GM19099 (cell line): ENCODE results near the gene EZH2.

Experiments used
- POLR2A ChIP-seq: IDR thresholded peaks from 3 replicates; pipeline ENCODE4 v1.6.1; 2011; ENCODE audit warnings: low read depth; ENCODE audit not compliant: insufficient read length; ENCODE audit errors: extremely low read depth

EZH2 gene

DNA sequence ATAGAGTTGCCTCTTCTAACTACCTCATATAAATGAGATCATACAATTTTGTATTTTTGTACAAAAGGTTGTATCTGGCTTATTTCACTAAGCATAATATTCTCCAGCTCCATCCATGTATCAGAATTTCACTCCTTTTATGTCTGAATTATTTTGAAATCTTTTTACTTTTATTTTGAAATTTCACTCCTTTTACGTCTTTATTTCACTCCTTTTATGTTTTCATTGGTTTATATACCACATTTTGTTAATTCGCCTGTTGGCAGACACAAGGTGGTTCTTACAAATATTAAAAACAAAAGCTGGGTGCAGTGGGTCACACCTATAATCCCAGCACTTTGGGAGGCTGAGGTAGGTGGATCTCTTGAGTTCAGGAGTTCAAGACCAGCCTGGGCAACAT is 5.8 kb downstream of the EZH2 start:
- TF ChIP-seq POLR2A, result no peak

DNA sequence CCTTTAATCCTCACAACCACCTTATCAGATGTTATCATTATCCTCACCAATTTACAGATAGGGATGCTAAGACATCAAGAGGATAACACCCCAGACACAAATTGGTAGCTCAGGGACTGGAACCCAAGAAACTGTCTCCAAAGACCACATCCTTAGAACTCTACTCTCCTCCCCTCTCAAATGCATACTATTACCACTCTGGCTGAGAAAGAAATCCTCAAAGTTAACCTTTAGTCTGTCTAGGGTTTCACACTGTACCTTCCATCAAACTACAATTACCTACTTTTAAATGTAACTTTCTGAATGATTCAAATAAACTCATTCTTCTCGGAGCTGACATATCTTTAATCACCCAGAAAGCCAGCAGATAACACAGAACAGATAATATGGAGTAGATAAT is 6.6 kb downstream of the EZH2 start:
- no peak for TF ChIP-seq POLR2A

DNA sequence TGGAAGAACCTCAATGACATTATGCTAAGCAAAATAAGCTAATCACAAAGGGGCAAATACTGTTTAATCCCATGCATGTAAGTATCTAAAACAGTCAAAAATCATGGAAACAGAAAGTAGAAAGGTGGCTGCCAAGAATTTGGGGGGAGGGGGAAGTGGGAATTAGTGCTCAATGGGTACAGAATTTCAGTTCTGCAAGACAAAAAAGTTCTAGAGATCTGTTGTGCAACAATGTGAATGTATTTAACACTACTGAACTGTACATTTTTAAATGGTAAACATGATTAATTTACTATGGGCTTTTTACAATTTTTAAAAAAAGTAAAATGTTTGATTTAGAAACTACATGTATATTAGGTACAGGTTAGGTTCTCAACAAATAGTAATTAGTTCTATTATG is 11.9 kb downstream of the EZH2 start:
- TF ChIP-seq POLR2A, result no peak

DNA sequence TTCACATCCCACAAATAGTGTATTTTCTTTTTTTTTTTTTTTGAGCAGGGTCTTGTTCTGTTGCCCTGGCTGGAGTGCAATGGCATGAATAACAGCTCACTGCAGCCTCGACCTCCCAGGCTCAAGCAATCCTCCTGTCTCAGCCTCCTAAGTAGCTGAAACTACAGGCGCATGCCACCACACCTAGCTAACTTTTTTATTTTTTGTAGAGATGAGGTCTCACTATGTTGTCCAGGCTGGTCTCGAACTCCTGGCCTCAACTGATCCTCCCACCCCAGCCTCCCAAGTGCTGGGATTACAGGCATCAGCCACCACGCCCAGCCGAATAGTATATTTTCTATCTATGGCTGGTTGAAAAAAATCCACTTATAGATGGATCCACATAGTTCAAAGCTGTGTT is 12.5 kb downstream of the EZH2 start:
- no peak for TF ChIP-seq POLR2A

DNA sequence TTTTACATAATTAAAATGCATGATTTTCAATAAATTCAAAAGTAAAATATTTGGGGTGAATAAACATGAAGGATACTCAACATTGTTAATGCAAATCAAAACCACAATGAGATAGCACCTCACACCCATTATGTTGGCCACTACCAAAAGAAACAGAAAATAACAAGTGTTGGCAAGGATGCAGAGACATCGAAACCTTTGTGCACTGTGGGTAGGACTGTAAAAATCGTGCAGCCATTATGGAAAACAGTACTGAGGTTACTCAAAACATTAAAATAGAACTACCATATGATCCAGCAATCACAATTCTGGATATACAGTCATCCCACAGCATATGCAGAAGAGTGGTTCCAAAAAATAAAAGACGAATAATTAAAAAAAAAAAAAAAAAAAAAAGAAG is 13.1 kb downstream of the EZH2 start:
- TF ChIP-seq POLR2A, result no peak

DNA sequence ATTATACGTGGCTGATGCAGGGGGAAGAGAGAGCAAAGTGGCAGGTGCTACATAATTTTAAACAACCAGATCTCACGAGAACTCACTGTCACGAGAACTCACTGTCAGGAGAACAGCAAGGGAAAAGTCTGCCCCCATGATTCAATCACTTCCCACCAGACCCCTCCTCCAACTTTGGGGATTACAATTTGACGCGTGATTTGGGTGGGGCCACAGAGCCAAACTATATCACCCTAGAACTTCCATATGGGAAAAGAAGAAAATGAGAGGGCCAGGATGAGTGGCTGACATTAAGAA is 15.8 kb downstream of the EZH2 start:
- no peak for TF ChIP-seq POLR2A

DNA sequence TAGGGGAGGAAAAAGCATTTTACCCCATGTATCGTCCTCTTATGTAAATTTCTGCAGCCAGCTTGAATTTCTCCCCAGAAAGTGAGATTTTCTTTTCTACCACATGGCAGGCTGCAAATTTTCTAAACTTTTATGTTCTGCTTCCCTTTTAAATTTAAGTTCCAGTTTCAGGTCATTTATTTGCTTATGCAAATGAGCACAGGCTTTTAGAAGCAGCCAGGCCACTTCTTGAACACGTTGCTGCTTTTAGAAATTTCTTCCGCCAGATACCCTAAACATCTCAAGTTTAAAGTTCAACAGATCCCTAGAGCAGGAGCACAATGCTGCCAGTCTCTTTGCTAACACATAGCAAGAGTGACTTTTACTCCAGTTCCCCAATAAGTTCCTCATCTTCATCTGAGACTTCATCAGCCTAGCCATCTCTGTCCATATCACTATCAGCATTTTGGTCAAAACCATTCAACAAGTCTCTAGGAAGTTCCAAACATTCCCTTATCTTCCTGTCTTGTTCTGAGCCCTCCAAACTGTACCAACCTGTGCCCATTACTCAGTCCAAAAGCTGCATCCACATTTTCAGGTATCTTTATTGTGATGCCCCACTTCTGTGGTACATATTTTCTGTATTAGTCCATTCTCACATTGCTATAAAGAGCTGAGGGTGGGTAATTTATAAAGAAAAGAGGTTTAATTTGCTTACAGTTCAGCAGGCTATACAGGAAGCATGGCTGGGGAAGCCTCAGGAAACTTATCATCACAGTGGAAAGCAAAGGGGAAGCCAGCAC is 16.3 kb downstream of the EZH2 start:
- no peak for TF ChIP-seq POLR2A

GRCh38 chr7:148866362-148866761 is 17.7 kb downstream of the EZH2 start:
- no peak for TF ChIP-seq POLR2A

DNA sequence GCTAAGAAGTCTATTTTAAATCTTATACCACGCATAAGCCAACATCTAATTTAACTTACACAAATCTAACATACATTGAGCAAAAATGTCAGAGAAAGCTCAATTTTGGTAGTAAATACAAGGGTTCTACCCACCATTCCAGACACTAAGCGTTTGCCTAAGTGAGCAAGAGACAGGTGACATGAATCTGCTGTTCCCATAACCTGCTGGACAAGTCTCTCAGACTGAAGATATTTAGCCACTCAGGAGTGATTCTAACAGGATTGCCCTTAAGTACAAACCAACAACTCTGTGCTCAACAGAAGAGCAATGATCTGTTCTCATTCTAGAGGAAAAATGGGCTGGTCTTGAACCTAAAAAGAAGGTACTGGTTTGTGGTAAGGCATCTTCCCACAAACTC is 18.8 kb downstream of the EZH2 start:
- TF ChIP-seq POLR2A, result no peak

- TF ChIP-seq POLR2A, result no peak
These were observed 20.8 kb downstream of the EZH2 start for GRCh38 chr7:148863324-148863723.

DNA sequence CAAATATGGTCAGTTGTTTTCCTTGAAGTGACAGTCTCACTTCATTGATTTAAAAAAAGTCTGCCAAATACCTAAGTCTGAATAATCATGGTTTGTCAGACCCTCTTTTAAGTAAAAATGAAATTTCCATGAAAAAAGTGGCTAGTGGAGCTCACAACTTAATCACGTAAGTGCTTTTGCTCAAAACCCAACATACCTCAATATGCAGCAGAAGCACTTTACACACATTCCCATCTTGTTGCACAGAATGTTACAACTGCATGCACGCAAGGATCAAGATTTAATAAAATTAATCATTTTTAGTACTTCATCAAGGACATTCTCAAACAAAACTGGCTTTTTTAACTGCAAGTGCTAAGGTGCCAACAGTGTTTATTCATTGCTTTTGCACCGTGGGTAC is 21.6 kb downstream of the EZH2 start:
- TF ChIP-seq POLR2A, result no peak

DNA sequence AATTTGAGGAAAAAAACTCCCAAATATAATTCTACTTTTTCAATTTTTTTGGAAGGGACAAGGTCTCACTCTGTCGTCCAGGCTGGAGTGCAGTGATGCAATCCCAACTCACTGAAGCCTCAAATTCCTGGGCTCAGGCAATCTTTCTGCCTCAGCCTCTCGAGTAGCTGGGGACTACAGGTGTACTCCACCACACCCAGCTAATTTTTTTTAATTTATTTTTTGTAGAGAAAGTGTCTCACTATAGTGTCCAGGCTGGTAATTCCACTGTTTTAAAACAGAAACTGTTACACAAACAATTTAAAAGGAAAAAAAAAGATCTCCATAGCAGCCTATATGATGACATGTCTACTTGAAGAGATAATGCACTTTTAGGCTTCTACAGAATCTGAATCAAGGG is 25.6 kb downstream of the EZH2 start:
- TF ChIP-seq POLR2A, result no peak

DNA sequence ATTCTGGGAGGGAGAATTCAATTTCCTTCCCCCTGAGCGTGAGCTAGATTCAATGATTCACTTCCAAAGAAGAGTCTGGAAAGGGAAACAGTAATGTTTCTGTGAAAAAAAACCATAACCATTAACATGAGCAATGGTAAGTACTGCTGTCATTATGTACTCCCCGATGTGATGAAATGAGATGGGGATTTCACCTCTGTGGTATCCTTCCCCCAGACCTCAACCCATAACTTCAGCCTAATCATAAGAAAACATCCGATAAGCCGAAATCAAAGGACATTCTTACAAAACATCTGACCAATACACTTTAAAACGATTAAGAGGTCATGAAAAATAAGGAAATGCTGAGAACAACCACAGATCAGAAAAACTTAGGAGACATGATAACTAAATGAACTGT is 27.2 kb downstream of the EZH2 start:
- TF ChIP-seq POLR2A, result no peak

DNA sequence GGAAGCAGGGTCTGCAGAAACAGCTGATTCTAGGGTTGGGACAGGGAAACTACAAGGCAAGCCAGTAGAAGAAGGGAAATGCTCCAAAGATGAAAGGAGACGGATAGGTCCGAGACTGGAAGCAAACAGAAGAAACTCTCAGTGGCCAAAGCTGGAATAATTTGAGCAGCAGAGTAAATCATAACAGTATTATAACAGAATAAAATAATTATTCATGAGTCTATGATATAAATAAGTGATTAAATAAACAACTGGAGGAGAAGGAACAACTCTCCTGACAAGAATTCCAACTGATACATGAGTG is 27.6 kb downstream of the EZH2 start:
- TF ChIP-seq POLR2A, result no peak

- TF ChIP-seq POLR2A, result no peak
These were observed 29.1 kb downstream of the EZH2 start for GRCh38 chr7:148854983-148855382.

- TF ChIP-seq POLR2A, result no peak
These were observed 31.8 kb downstream of the EZH2 start for GRCh38 chr7:148852272-148852671.

- TF ChIP-seq POLR2A, result no peak
These were observed 33.5 kb downstream of the EZH2 start for GRCh38 chr7:148850564-148850963.
